C4-2B (cell line): ENCODE results near the gene CADM1.

Experiments
- H3K27ac ChIP-seq: fragments of 450-650 bp; 2 replicates; pipeline ENCODE4 v1.5.1; 2017
- ZFX ChIP-seq: fragments of 450-650 bp; IDR thresholded peaks from 2 replicates; pipeline ENCODE4 v1.6.1; 2017
- TF ChIP-seq, protein P1 (sequence below): fragments of 450-650 bp; conservative IDR thresholded peaks from 2 replicates; pipeline ENCODE4 v1.5.1; 2017; ENCODE audit warnings: mild to moderate bottlenecking

The CADM1 gene

DNA sequence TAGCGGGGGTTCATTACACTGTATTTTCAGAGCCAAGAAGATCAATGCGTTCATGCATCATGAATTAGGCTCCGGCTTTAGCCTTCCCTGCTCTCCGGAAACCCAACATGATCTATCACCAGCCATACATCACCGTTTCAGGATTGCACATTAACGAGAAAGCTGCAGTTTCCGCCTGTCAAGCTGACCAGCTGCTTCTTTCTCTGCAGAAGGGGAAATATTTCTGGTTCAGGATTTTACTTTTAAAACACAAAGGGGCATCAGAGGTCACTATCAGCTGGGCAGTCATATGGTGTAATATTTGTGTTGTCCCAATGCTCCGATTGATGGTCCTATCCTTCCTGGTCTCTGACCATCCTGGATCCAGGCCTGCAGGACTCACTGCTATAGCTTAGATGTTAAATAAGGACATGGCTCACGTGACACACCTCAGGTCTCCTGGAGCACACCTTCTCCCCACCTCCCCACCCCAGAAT, 21.4 kb upstream of the CADM1 start:
- TF ChIP-seq, protein P1, sequence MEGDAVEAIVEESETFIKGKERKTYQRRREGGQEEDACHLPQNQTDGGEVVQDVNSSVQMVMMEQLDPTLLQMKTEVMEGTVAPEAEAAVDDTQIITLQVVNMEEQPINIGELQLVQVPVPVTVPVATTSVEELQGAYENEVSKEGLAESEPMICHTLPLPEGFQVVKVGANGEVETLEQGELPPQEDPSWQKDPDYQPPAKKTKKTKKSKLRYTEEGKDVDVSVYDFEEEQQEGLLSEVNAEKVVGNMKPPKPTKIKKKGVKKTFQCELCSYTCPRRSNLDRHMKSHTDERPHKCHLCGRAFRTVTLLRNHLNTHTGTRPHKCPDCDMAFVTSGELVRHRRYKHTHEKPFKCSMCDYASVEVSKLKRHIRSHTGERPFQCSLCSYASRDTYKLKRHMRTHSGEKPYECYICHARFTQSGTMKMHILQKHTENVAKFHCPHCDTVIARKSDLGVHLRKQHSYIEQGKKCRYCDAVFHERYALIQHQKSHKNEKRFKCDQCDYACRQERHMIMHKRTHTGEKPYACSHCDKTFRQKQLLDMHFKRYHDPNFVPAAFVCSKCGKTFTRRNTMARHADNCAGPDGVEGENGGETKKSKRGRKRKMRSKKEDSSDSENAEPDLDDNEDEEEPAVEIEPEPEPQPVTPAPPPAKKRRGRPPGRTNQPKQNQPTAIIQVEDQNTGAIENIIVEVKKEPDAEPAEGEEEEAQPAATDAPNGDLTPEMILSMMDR, result no peak
- no peak for TF ChIP-seq ZFX
- H3K27ac ChIP-seq, result no peak overlapping the region

- TF ChIP-seq ZFX, result no peak
- TF ChIP-seq, protein P1, result no peak
Observed at GRCh38 chr11:115524572-115524971, 20.4 kb upstream of the CADM1 start.

DNA sequence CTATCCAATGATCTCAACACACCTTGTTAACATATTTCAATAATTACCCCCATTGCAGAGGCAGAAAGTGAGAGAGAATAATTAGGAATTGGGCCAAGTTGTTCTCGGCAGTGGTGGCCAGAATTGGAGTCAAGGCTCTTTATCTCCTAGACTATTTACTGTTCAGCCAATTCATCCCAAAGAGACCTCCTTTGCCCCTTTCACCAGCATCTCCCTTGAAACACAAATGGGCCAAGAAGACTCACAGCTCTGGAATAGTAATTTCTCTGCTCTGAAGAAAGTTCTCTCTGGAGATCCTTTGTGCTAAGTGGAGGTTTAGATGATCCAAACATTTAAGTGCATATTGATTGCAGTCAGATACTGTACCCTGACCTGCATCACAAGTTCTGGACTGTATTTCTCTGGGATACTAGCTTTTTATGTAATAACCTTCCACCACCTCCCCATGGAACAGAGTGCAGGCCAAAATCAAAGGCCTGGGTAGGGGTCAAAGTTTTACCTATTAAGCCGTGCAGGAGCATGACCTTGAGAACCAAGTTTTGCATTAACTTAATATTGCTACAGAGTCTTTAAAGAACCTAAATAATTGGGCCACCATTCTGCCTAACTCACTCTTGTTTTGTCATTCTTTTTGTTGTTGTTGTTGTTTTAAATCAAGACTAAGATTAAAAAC, 19.6 kb upstream of the CADM1 start:
- TF ChIP-seq, protein P1, result no peak
- no peak for TF ChIP-seq ZFX
- H3K27ac ChIP-seq, result no peak overlapping the region

More at GRCh38 chr11:115524572-115524971, 20.4 kb upstream of the CADM1 start:
- no peak overlapping the region for H3K27ac ChIP-seq

DNA sequence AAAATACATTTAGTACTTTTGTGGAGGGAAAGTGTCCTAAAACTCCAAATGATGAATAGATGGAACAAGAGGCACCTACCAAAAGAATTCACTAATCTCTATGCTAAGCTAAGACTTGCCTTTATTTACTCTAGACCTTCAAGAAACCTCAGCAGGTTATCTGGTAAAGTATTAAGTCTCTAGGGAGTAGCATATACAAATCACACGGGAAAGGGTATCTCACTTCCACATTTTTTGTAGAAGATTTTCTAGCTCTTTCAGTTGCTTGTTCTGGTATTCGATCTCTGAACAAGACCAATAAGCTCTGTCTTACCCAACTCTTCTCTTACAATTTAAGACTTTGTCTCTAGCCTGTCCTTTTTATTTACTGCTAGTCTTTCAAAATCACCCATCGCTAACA, 18.1 kb upstream of the CADM1 start:
- H3K27ac ChIP-seq, result no peak overlapping the region
- TF ChIP-seq, protein P1, result no peak
- no peak for TF ChIP-seq ZFX

GRCh38 chr11:115521825-115522224, 17.6 kb upstream of the CADM1 start:
- no peak overlapping the region for H3K27ac ChIP-seq
- TF ChIP-seq, protein P1, result no peak
- no peak for TF ChIP-seq ZFX

DNA sequence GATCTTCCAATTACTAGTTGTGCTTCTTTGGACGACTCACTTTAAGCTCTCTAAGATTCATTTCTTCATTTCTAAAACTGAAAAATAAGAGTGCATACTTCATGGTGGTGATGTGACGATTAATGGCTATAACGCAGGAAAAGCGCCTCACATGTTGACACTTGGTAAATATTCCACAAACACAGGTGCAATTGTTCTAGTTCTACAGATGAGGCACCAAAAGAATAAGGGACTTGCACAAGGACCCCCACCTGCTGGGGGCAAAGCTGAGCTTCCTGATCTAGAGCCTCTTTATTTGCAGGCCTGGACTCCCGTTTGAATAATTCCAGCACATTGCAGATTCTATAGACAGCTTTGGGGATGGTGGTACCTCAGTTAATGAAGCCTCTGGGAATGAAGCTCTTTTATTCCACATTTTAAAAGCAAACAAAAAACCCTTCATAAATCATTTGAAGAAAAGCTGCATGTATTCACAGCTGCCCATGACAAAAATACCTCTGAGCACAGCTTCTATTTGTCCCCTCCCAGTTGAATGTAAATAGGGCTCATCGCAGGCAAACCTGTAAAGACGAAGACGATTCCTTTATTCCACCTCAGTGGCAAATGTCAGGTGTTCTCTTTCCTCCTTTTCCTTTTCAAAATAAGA, 14.9 kb upstream of the CADM1 start:
- H3K27ac ChIP-seq, result no peak overlapping the region
- no peak for TF ChIP-seq ZFX
- TF ChIP-seq, protein P1, result no peak

- TF ChIP-seq ZFX, result no peak
- TF ChIP-seq, protein P1, result no peak
Observed at GRCh38 chr11:115515647-115516395, 11.6 kb upstream of the CADM1 start.

More at GRCh38 chr11:115515647-115516395, 11.6 kb upstream of the CADM1 start:
- H3K27ac ChIP-seq, result no peak overlapping the region
